Measurements from ENCODE around the gene TEX52. TPM values are rescaled to one million over a fixed set of nuclear protein-coding genes. Genes with fewer than 3 reads are reported as not detected.

Gene TEX52
- total RNA-seq, 1 donor from 2014 or later: not detected

DNA sequence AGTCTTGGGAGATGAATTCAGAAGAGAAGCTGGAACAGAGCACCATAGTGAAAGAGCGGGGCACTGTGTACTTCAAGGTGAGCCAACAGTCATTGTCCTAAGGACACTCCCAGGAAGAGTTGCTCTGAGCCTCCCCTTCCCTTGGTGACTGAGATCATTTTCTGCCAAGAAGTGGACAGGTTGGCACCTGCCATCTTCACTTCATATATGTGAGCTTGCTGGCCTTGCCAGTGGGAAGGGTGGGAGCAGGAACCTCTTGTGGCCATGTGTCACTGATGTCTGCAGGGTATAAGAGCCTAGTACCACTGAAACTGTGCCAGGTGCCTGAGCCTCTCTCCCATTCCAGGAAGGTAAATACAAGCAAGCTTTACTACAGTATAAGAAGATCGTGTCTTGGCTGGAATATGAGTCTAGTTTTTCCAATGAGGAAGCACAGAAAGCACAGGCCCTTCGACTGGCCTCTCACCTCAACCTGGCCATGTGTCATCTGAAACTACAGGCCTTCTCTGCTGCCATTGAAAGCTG lies 56.7 kb downstream of the TEX52 start:
- DNase-seq (ENCODE audit: low read depth in 2 of 2): no peak

Other genes with a start within 250 kb of the TEX52 start
- 24.8 and 44.0 TPM in 2 replicates for gene FKBP4, start 62.1 kb downstream of the TEX52 start, total RNA-seq
- 7.6 and 12.1 TPM in 2 replicates for gene ITFG2, start 44.4 kb downstream of the TEX52 start, total RNA-seq
- not detected in 2 replicates for gene NRIP2, start 22.0 kb downstream of the TEX52 start, total RNA-seq
- 1.6 and 3.7 TPM in 2 replicates for gene FOXM1, start 20.1 kb upstream of the TEX52 start, total RNA-seq
- gene RHNO1, start 20.2 kb upstream of the TEX52 start, total RNA-seq: 17.1 and 17.9 TPM in 2 replicates
- 15.9 and 18.3 TPM in 2 replicates for gene TULP3, start 33.9 kb upstream of the TEX52 start, total RNA-seq
- gene TEAD4, start 102.4 kb upstream of the TEX52 start, total RNA-seq: 18.3 and 19.2 TPM in 2 replicates
- gene TSPAN9, start 220.3 kb upstream of the TEX52 start, total RNA-seq: 74.1 and 83.7 TPM in 2 replicates

Measured in lung microvascular endothelial cell (primary cell).